Neural cell (in vitro differentiated cells): ENCODE data around the gene HDAC5.
"Not testable (repeated sequence)": the region's sequence is repeated elsewhere in the genome, so short reads cannot be mapped to it uniquely, and the experiment has no call there.

Experiments
- CTCF ChIP-seq: fragments of 450-650 bp; IDR thresholded peaks from 2 replicates; pipeline ENCODE4 v1.5.1; 2014; ENCODE audit warnings: antibody characterized with exemption, mild to moderate bottlenecking, moderate library complexity; ENCODE audit not compliant: poor library complexity, severe bottlenecking
- EZH2 ChIP-seq: fragments of 200-600, 300-800 bp; shearing (Covaris generic), sonication (generic); IDR thresholded peaks from 2 replicates; pipeline ENCODE4 v1.6.1; 2014; ENCODE audit warnings: antibody characterized with exemption, low read length, borderline replicate concordance, mild to moderate bottlenecking; ENCODE audit not compliant: insufficient read depth, poor library complexity, severe bottlenecking
- RAD21 ChIP-seq: fragments of 450-650 bp; conservative IDR thresholded peaks from 2 replicates; pipeline ENCODE4 v1.6.1; 2014; ENCODE audit warnings: antibody characterized with exemption, mild to moderate bottlenecking, moderate library complexity

DNA sequence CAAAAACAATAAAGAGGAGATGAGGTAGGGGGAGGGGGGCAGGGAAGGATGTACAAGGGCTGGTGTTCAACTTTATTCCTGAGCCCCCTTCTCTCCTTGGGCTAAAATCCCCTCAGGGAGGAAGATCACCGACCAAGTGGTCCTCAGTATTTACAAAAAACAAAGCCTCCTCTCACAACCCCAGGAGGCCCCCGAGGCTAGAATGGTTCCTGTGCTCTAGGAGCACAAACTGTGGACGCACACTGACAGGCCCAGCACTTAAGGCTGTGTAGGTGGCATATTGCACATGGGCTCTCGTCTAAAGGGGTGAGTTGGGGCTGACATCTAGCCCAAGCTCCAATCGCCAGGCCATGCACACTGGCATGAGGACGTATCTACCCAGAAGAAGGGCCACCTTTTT, 21.6 kb downstream of the HDAC5 start:
- not testable (repeated sequence) for TF ChIP-seq CTCF, RAD21, EZH2
